Cerebellar cortex (tissue), 1 donor: Measurements from ENCODE around the gene WDFY3.
A peak's percentile ranks its signal among the peaks of the same experiment; 100 is the strongest.
"Not testable (repeated sequence)": the region's sequence is repeated elsewhere in the genome, so short reads cannot be mapped to it uniquely, and the experiment has no call there.

Experiments
- DNase-seq: peaks from one replicate; pipeline ENCODE4 v3.0.0-alpha.2; 2015; ENCODE audit warnings: low spot score

WDFY3 gene

DNA sequence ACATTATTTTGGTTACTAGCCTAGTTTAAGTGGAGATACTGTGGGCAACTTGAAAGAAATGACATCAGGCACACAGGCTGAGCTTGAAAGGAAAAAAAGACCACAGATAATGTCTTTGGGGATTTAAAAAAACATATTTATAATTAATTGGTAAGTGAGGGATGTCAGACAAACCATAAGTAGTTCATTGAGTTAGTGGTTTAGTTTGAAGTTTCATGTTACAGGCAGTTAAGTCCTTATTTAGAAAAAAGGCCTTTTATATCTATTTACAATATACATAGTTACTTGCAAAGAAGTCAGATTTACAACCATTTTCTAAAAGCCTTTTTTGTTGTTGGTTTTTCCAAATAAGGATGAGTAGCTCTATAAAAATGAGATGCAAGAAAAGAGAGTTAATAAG, 294.3 kb downstream of the WDFY3 start:
- DNase-seq: no peak

GRCh38 chr4:84669201-84669600, 297.3 kb downstream of the WDFY3 start:
- no peak for DNase-seq

- DNase-seq: no peak
Measured at GRCh38 chr4:84666439-84666838, 300.1 kb downstream of the WDFY3 start.

GRCh38 chr4:84664767-84665166, 301.7 kb downstream of the WDFY3 start:
- DNase-seq: not testable (repeated sequence)

DNA sequence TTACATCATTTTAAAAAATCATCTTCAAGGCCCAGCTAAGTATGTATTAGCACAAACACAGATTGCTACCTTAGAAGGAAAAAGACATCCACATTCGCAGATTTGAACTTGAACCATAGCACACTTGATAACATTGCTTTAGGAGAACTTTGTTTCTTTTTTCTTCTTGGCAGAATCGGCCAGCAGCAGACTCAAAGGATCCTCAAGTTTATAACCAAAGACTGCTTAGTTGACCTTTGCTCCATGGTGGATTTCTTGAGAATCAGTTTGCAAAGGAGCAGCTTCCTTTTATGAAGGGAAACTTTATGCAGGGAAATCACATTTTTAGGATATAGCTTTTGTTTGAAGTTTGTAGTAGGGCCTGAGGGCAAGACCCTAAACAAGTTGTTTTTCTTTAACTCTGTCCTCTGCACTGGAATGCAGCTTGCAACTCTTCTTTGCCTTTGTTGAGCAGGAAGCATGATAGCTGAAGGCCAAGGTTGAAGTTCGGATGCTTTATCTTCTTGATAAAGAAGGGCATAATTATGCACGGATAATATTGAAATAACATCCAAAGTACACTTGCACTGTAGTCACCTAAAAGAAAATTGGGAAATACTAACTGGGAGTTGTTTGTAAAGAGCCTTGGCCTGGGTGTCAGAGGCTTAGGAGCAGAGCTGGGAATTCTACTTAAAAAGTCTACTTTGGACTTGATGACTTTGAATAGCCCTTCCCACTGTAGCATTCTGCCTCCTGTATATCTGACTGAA, 305.1 kb downstream of the WDFY3 start:
- no peak for DNase-seq

GRCh38 chr4:84660606-84661005, 305.9 kb downstream of the WDFY3 start:
- no peak for DNase-seq

GRCh38 chr4:84652478-84652877, 314.0 kb downstream of the WDFY3 start:
- no peak for DNase-seq

DNA sequence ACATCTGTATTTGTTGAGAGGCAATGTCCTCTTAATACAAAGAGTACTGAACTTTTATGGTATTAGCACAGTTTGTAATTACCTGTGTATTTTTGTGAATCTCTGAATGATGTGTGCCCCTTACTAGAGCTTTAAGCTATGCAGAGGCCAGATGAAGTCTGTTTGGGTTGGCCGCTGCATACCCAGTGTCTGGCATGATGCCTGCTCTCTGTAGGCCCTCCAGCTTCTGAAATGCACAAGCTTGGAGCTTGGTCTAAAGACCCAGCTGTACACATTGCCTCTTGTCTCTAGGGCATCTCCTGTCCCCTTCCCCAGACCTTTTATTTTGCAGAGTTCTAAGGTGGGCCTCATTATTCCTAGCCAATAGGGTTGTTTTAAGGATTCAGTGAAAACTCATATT, 315.0 kb downstream of the WDFY3 start:
- DNase-seq: no peak

- no peak for DNase-seq
Measured at GRCh38 chr4:84648863-84649647, 317.4 kb downstream of the WDFY3 start.

DNA sequence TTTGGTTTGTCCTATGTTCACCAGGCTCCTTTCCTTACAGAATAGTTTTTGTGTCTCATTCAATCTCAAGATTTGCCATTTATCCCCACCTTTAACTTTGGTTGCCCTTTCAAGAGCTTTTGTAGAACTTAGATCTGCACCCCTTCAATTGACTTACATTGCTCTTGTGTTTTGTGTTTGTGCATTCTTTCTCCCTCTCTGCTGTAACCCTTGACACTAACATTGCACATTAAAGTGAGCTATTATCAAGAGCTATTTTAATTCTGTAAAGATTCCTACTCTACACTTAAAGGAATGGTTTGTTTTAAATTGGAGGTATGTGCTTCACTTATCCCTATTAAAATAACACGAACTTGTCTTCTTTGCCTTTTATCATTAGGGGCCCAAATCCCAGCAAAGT, 318.3 kb downstream of the WDFY3 start:
- no peak for DNase-seq

- peak; percentile 34 for DNase-seq
Measured at GRCh38 chr4:84647312-84647884, 319.1 kb downstream of the WDFY3 start.

DNA sequence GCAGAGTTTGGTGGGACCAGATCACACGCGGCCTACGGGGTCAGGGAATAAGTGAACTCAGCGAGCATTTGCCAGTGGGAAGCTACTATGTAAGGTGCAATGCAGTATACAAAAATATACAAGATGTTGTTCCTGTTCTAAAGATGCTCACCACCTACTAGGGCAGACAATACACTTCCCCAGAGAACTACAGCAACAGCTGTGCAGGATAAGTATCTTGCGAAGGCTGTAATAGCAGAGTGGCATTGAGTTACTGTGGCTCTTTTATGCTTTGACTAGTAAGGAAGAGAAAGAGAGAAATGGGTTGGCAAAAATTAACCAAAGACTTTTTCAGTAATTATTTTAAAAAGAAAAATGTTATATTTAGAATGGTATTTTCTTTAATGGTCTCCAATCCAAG, 322.4 kb downstream of the WDFY3 start:
- no peak for DNase-seq

DNA sequence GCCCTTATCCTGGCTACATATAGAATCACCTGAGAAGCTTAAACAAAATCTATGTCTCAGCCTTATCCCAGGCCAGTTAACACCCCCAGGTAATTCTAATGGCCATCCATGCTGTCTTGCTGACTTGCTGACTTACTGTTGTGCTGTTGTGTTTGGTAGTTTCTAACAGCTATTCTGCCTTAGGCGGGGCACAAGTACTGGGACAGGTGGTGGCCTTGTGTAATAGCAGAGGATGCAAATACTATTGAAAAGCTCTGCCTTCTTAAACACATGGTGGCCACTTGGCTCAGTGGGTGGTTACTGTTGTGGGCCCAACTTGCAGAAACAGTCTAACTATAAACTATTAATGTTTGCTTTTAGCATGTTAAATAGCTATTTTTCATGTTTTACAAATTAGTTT, 327.3 kb downstream of the WDFY3 start:
- DNase-seq: no peak

DNA sequence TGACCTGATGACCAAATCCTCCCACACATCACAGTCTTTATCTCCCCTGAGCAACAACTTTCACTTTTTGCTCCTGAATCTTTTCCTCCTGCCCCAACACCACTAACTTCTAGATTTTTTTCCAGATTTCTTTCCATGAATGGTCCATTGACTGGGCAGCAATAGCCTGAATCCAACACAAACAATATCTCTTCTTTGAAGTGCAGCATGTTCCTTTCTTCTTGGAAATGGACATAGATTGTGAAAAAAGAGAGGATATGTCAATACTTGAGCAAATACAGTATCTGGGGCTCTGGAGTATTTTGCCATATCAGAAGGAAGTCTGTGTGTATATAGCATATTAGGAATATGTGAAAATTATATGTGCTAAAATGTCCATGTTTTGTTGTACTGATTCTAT, 328.4 kb downstream of the WDFY3 start:
- no peak for DNase-seq

GRCh38 chr4:84634961-84635360, 331.5 kb downstream of the WDFY3 start:
- DNase-seq: no peak

DNA sequence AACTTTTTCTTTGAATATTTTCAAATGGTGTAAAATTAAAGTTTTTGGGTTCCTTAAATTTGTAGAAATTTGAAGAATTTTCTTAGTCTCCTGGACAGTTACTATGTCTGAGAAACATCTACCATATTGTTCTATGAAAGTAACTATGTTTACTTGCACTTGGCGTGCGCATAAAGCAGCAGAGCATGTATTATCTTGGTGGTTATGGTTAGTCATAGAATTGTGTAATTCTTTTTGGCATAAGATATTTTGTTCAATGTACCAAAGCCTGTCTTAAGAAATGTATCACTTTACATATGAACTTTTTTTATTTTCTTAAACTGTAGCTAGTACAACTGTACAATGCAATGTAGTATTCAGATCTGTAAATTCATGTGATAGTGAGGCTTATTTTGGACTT, 334.4 kb downstream of the WDFY3 start:
- DNase-seq: no peak

- DNase-seq: no peak
Measured at GRCh38 chr4:84631573-84631972, 334.9 kb downstream of the WDFY3 start.

DNA sequence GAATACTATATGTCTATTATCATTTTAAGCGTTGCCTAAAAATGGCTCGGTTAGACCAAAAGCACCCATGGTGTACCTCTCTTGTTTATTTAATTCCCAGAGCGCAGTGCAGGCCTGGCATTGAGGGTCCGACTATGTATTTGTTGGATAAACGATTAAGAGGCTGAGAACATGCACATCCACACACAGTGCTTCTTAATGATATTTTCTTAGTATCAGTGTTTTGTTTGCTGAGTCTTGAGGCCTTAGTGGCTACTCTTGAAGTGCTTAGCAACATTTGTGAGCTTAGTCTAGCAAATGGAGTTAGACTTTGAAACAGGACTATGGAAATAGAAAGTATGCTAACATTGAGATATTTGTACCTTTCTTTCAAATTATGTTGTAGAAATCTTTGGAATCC, 339.8 kb downstream of the WDFY3 start:
- DNase-seq: no peak

DNA sequence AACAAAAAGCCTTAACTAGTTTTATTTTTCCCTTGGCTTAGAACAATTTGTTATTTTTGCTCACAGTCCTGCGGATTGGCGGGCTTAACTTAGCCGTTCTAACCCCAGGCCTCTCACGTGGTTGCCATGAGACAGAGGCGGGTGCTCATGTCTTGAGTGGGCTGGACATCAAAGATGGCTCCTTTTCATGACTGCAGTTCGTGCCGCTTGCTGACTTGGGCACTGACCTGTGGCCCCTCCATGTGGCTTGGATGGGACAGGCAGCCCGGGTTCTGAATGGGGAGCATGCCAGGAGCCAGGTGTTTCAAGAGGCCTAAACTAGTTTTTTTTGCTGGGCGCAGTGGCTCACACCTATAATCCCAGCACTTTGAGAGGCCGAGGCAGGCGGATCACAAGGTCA, 342.8 kb downstream of the WDFY3 start:
- DNase-seq: no peak

DNA sequence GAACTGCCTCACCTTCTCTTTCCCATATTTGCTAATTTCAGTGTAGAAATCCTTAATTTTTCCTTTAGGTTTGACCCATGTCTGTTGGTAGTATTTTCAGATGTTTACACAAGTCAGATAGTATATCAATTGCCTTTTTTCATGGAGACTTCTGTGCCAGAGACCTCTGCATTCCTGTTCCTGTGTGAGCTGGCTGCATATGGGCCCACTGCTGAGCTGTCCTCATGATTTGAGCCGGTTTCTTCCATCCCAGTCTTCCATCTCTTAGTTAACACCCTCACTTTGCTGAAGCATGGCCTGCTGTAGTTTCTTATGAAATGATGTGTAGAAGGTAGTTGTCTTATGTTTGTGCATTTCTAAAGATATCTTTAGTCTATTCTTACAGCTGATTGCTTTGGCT, 343.5 kb downstream of the WDFY3 start:
- no peak for DNase-seq
